ENCODE data around the gene TBC1D2. TPM values are rescaled to one million over a fixed set of nuclear protein-coding genes. Genes with fewer than 3 reads are reported as not detected.

TBC1D2 gene
- total RNA-seq, 4 donors from 2014 or later = 2.5 to 10.9 (median 7.5) TPM

DNA sequence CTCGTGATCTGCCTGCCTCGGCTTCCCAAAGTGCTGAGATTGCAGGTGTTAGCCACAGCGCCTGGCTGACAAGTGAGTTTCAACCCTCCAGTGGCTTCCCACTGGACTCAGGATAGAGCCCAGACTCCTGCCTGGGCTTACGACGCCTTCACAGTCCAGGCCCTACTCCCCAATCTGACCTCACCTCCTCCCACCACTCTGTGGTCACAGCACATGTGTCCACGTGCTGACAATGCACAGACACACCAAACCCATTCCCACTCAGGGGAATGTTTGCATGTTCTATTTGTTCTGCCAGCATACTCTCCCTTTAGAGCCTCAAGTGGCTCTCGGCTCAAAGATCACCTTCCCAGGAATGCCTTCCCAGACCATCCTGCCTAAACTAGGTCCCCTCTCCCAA lies 105.3 kb downstream of the TBC1D2 start:
- Histone ChIP-seq H3K4me3 (no peak overlapping the region), H3K27ac (no peak overlapping the region), H3K27me3 (no peaks in the 10 kb centered on the region), H3K9me3 (no peaks in the 10 kb centered on the region), H3K36me3 (no peaks in the 10 kb centered on the region), H3K4me1 (no peaks in the 10 kb centered on the region)
- TF ChIP-seq, protein P1, sequence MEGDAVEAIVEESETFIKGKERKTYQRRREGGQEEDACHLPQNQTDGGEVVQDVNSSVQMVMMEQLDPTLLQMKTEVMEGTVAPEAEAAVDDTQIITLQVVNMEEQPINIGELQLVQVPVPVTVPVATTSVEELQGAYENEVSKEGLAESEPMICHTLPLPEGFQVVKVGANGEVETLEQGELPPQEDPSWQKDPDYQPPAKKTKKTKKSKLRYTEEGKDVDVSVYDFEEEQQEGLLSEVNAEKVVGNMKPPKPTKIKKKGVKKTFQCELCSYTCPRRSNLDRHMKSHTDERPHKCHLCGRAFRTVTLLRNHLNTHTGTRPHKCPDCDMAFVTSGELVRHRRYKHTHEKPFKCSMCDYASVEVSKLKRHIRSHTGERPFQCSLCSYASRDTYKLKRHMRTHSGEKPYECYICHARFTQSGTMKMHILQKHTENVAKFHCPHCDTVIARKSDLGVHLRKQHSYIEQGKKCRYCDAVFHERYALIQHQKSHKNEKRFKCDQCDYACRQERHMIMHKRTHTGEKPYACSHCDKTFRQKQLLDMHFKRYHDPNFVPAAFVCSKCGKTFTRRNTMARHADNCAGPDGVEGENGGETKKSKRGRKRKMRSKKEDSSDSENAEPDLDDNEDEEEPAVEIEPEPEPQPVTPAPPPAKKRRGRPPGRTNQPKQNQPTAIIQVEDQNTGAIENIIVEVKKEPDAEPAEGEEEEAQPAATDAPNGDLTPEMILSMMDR (IDR thresholded peaks at IDR 0.05) = no peak
- no peak for TF ChIP-seq POLR2A (IDR thresholded peaks at IDR 0.05)
- DNase-seq = no peak
- intact Hi-C loops (cut with DNase I; ENCODE audit: low total_unique reads) = no loop called here

DNA sequence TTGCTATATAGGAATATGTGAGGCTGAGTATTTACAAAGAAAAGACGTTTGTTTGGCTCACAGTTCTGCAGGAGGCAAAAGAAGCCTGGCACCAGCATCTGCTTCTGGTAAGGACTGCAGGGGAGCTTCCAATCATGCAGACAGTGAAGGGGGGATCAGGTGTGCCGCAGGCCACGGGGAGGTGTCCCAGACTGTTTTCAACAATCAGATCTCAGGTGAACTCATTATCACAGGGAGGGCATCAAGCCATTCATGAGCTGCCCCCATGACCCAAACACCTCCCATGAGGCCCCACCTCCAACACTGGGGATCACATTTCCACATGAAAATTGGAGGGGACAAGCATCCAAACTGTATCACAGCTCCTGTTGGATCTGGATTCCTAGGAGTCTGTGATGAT lies 106.0 kb downstream of the TBC1D2 start:
- intact Hi-C loops (cut with DNase I; ENCODE audit: low total_unique reads) = no loop called here
- H3K27me3 ChIP-seq = no peaks in the 10 kb centered on the region

More for the DNA sequence above, 106.0 kb downstream of the TBC1D2 start:
- H3K4me1 ChIP-seq = no peaks in the 10 kb centered on the region
- no peak overlapping the region for H3K4me3 ChIP-seq
- no peaks in the 10 kb centered on the region for H3K36me3 ChIP-seq
- TF ChIP-seq, protein P1 (IDR thresholded peaks at IDR 0.05) = no peak
- no peak for TF ChIP-seq POLR2A (IDR thresholded peaks at IDR 0.05)
- DNase-seq = no peak
- H3K9me3 ChIP-seq = no peaks in the 10 kb centered on the region
- no peak overlapping the region for H3K27ac ChIP-seq

Small RNA genes lying within 50 kb of the gene (microRNA-seq; reads per million reads assigned to microRNA genes)
- gene MIR6854 (ENCODE audit: borderline microRNAs expressed, borderline replicate concordance) = not detected

Small RNA genes lying within 50 kb of the gene (small RNA-seq; reads per million reads assigned to genes)
- not detected for gene MIR6854

Other genes with a start within 250 kb of the TBC1D2 start
- gene NANS, start 198.9 kb downstream of the TBC1D2 start, total RNA-seq = 100 to 1,000 TPM in 1 of 4 donors, 10 to 100 TPM in 3; 37.5 to 187 (median 54.8) TPM
- 10 to 100 TPM in 2 of 4 donors, 1 to 10 TPM in 2; 1.5 to 17.7 (median 10.9) TPM for gene TRIM14, start 136.4 kb downstream of the TBC1D2 start, total RNA-seq
- gene CORO2A, start 63.0 kb downstream of the TBC1D2 start, total RNA-seq = 1 to 10 TPM; 2.8 to 4.6 (median 4.2) TPM

Data from uterus (tissue), 4 donors.